GM12878 (cell line): ENCODE measurements around the gene UBE3B. TPM values are rescaled to one million over a fixed set of nuclear protein-coding genes. Genes with fewer than 3 reads are reported as not detected.

Experiments used
- ATAC-seq: fragments of 200-7000 bp; cut with Tn5 transposase; 3 replicates; pipeline ENCODE4 v1.9.1; 2020; ENCODE audit warnings: mild to moderate bottlenecking, moderate library complexity
- BruUV-seq: library from RNA; stranded (reverse); fragments of 400-500 nt; replicated peaks from 2 replicates; lab custom pipeline; 2021; lab: Mats Ljungman, UMichigan
- CTCF ChIA-PET: fragments of 300-600 bp; sonication (Branson Sonifier 250); formaldehyde crosslinking; extraction: SDS; loops from one replicate; lab custom pipeline; 2021; ENCODE audit warnings: inconsistent platforms; lab: Yijun Ruan, JAX
- POLR2A ChIA-PET: fragments of 350-600 bp; formaldehyde crosslinking; extraction: SDS; loops from one replicate; lab custom pipeline; 2021; ENCODE audit warnings: inconsistent platforms; lab: Charles Lee
- RAD21 ChIA-PET: fragments of 300-600 bp; sonication (Branson Sonifier 250); formaldehyde crosslinking; loops from one replicate; lab custom pipeline; 2023; ENCODE audit warnings: antibody characterized with exemption; ENCODE audit not compliant: unreplicated experiment; lab: Charles Lee
- SMC1A ChIA-PET: fragments of 300-600 bp; sonication (Branson Sonifier 250); formaldehyde crosslinking; loops from one replicate; lab custom pipeline; 2023; ENCODE audit not compliant: unreplicated experiment, uncharacterized antibody; lab: Charles Lee
- DNase-seq: peaks from one replicate; pipeline ENCODE4 v3.0.0-alpha.2; 2011; ENCODE audit warnings: low read depth, low spot score
- FAIRE-seq: peaks from 3 replicates; lab custom pipeline; 2011; peaks lifted over from hg19 to GRCh38; lab: Jason Lieb, UNC
- H2AFZ ChIP-seq: 2 replicates; pipeline ENCODE4 v1.6.0; 2011; ENCODE audit warnings: low read depth, low read length, control low read depth; ENCODE audit not compliant: control insufficient read depth
- H3K27ac ChIP-seq: 2 replicates; pipeline ENCODE4 v1.5.1; 2011; ENCODE audit warnings: control low read depth; ENCODE audit not compliant: control insufficient read depth, insufficient read depth
- H3K27me3 ChIP-seq, 2 experiments: replicated peaks in 1 of 2; 2 replicates each; pipeline versions ENCODE4 v1.6.0 to v1.6.1; 2011; ENCODE audit warnings: low read length in 1 of 2; ENCODE audit not compliant: control insufficient read depth in 2 of 2, insufficient read depth in 2 of 2
- H3K36me3 ChIP-seq, 2 experiments: 2 replicates each; pipeline ENCODE4 v1.5.1; 2011; ENCODE audit warnings: low read length in 1 of 2; ENCODE audit not compliant: control insufficient read depth in 2 of 2, insufficient read depth in 2 of 2
- H3K4me1 ChIP-seq: 2 replicates; pipeline ENCODE4 v1.6.1; 2011; ENCODE audit warnings: mild to moderate bottlenecking, low read length, moderate library complexity, mixed read lengths; ENCODE audit not compliant: control insufficient read depth, insufficient read depth
- H3K4me2 ChIP-seq: 2 replicates; pipeline ENCODE4 v1.6.0; 2011; ENCODE audit warnings: control low read depth; ENCODE audit not compliant: control insufficient read depth, insufficient read depth
- H3K4me3 ChIP-seq: fragments of 200-600 bp; sonication (generic); 2 replicates; pipeline ENCODE4 v1.5.1; 2016
- H3K79me2 ChIP-seq: 2 replicates; pipeline ENCODE4 v1.6.0; 2011; ENCODE audit warnings: low read length; ENCODE audit not compliant: control insufficient read depth, insufficient read depth
- H3K9ac ChIP-seq: 2 replicates; pipeline ENCODE4 v1.8.0; 2011; ENCODE audit warnings: low read length, control low read depth, mixed read lengths; ENCODE audit not compliant: control insufficient read depth, insufficient read depth
- H3K9me3 ChIP-seq: replicated peaks from 3 replicates; pipeline ENCODE4 v1.5.1; 2011; ENCODE audit warnings: mild to moderate bottlenecking, low read length; ENCODE audit not compliant: control insufficient read depth, insufficient read depth
- H4K20me1 ChIP-seq: 2 replicates; pipeline ENCODE4 v1.6.0; 2011; ENCODE audit not compliant: control insufficient read depth, insufficient read depth
- CREM ChIP-seq: IDR thresholded peaks from 2 replicates; pipeline ENCODE4 v1.6.1; 2014; ENCODE audit warnings: antibody characterized with exemption, low read depth
- E2F4 ChIP-seq: IDR thresholded peaks from 2 replicates; pipeline ENCODE4 v1.6.1; 2012; ENCODE audit warnings: low read depth, low read length, improper control_type of control experiment
- EED ChIP-seq: sonication (generic); IDR thresholded peaks from 2 replicates; pipeline ENCODE4 v1.6.1; 2016; ENCODE audit warnings: antibody characterized with exemption, low read depth
- FOXK2 ChIP-seq: fragments of 450-650 bp; IDR thresholded peaks from 2 replicates; pipeline ENCODE4 v1.6.1; 2017; ENCODE audit warnings: mild to moderate bottlenecking, moderate library complexity
- JUND ChIP-seq: IDR thresholded peaks from 2 replicates; pipeline ENCODE4 v1.6.1; 2012; ENCODE audit warnings: low read depth, mild to moderate bottlenecking, low read length, improper control_type of control experiment, moderate library complexity
- KLF5 ChIP-seq: fragments of 450-650 bp; IDR thresholded peaks from 2 replicates; pipeline ENCODE4 v1.6.1; 2014; ENCODE audit warnings: mild to moderate bottlenecking; ENCODE audit not compliant: partially characterized antibody
- LARP7 ChIP-seq: fragments of 450-650 bp; IDR thresholded peaks from 2 replicates; pipeline ENCODE4 v1.6.1; 2017; ENCODE audit warnings: mild to moderate bottlenecking
- PAX5 ChIP-seq: IDR thresholded peaks from 2 replicates; pipeline ENCODE4 v1.6.1; 2011; ENCODE audit warnings: low read depth, low read length, borderline replicate concordance
- POLR2AphosphoS5 ChIP-seq: IDR thresholded peaks from 2 replicates; pipeline ENCODE4 v1.6.1; 2011; ENCODE audit warnings: mild to moderate bottlenecking, low read length, inconsistent platforms
- RELB ChIP-seq: fragments of 450-650 bp; IDR thresholded peaks from 2 replicates; pipeline ENCODE4 v1.6.1; 2017; ENCODE audit warnings: low read depth, mild to moderate bottlenecking, moderate library complexity
- RUNX3 ChIP-seq: IDR thresholded peaks from 2 replicates; pipeline ENCODE4 v1.6.1; 2012; ENCODE audit warnings: low read length, inconsistent platforms
- TAF1 ChIP-seq: IDR thresholded peaks from 2 replicates; pipeline ENCODE4 v1.6.1; 2011; ENCODE audit warnings: mild to moderate bottlenecking, low read depth, low read length, borderline replicate concordance
- TCF12 ChIP-seq: IDR thresholded peaks from 2 replicates; pipeline ENCODE4 v1.6.1; 2011; ENCODE audit warnings: low read depth, mild to moderate bottlenecking, low read length
- ZNF217 ChIP-seq: fragments of 450-650 bp; IDR thresholded peaks from 2 replicates; pipeline ENCODE4 v1.6.1; 2017; ENCODE audit warnings: antibody characterized with exemption, mild to moderate bottlenecking
- ZSCAN29 ChIP-seq: fragments of 450-650 bp; IDR thresholded peaks from 2 replicates; pipeline ENCODE4 v1.6.1; 2017; ENCODE audit warnings: mild to moderate bottlenecking, moderate library complexity
- WGBS: methylation state at CpG from one replicate; pipeline ENCODE4 v1.1.6; 2016; ENCODE audit warnings: low lambda C conversion rate; ENCODE audit not compliant: insufficient replicate concordance, insufficient coverage; ENCODE audit errors: missing lambda C conversion rate; 5-methylcytosine and 5-hydroxymethylcytosine counted together
- in situ Hi-C: fragments of 300-500 bp; cut with MboI; formaldehyde crosslinking; loops from 9 replicates; pipeline ENCODE4 v1.14.3; 2018; ENCODE audit warnings: mixed read lengths
- intact Hi-C: fragments of 100-400 bp; cut with micrococcal nuclease; formaldehyde crosslinking; loops from one replicate; pipeline ENCODE4 v1.14.2; 2022; ENCODE audit not compliant: unreplicated experiment
- polyA plus RNA-seq, 11 experiments: library from polyadenylated mRNA; depleted of rRNA in 4 of 11; unstranded in 6 of 11; stranded (reverse) in 5 of 11; fragments of >200 nt; fragmentation: Nextera tagmentation in 4 of 11; fragmentation: Illumina TruSeq in 1 of 11; extraction: Ambion mirVana in 4 of 11; extraction: Trizol in 1 of 11; gene quantifications; 1 replicate in 1 of 11; 2 replicates in 10 of 11; pipeline versions ENCODE4 v1.2.1 to v1.2.3, GENCODE V29; 2011 to 2016; ENCODE audit warnings: inconsistent platforms in 2 of 11, missing spikeins in 2 of 11, low read depth in 1 of 11
- total RNA-seq, 4 experiments: library from RNA; depleted of rRNA in 3 of 4; stranded (reverse); fragments of >200 nt in 3 of 4; fragmentation: Illumina TruSeq in 1 of 4; extraction: Trizol in 1 of 4; gene quantifications; 2 replicates each; pipeline versions ENCODE4 v1.2.1 to v1.2.3, GENCODE V29; 2013 to 2021

The UBE3B gene
- total and polyA plus RNA-seq, 10 of the 15 experiments (the other 5 are each of a cell fraction or from before 2014, with no cell fraction given) = 7.4 to 25.3 (median 17.1) TPM

- no peak overlapping the region for H3K4me2 ChIP-seq
- no peaks in the 10 kb centered on the region; a peak in 1 of 4 replicates for H3K36me3 ChIP-seq
- WGBS = 86% methylated on average over 22 of the region's 24 CpGs
- intact Hi-C loops (no loop called here), in situ Hi-C loops (no loop called here)
- no peaks in the 10 kb centered on the region for H3K4me1 ChIP-seq
- no peaks in the 10 kb centered on the region for H3K79me2 ChIP-seq
- SMC1A ChIA-PET = no interaction called here
- H3K9ac ChIP-seq = no peak overlapping the region
- no peaks in the 10 kb centered on the region for H3K9me3 ChIP-seq
- no peak overlapping the region for H2AFZ ChIP-seq
- DNase-seq (no peak), ATAC-seq (no peak), FAIRE-seq (no peak)
- no peak overlapping the region for H3K4me3 ChIP-seq
- TF ChIP-seq PAX5 = no peak
- TF ChIP-seq JUND = no peak
- no peak for TF ChIP-seq ZSCAN29
- TF ChIP-seq CREM = no peak
- TF ChIP-seq E2F4 = no peak
- no peak for TF ChIP-seq KLF5
- TF ChIP-seq EED = no peak
- no peak for TF ChIP-seq ZNF217
- TF ChIP-seq RELB = no peak
- TF ChIP-seq TAF1 = no peak
- TF ChIP-seq RUNX3 = no peak
- TF ChIP-seq POLR2AphosphoS5 = no peak
- no peak for TF ChIP-seq LARP7
- no peak for TF ChIP-seq FOXK2
- no peak for TF ChIP-seq TCF12
- CTCF ChIA-PET = interaction anchor here (0.7 kb wide), 1 partner anchor 242 kb away, joined by 3 read pairs; no protein-coding TSS in a partner anchor
- POLR2A ChIA-PET = no interaction called here
- no peaks in the 10 kb centered on the region for H3K27me3 ChIP-seq
- no peaks in the 10 kb centered on the region for H4K20me1 ChIP-seq
- H3K27ac ChIP-seq = no peak overlapping the region
- RAD21 ChIA-PET = no interaction called here
- BruUV-seq = no TSS peak
Observed at GRCh38 chr12:109532721-109533486, 55.5 kb downstream of the UBE3B start.
